ENCODE data around the gene LARGE1. TPM values are rescaled to one million over a fixed set of nuclear protein-coding genes. Genes with fewer than 3 reads are reported as not detected.

LARGE1 gene
- total and polyA plus RNA-seq, 5 donors, result 23.8 to 100.0 (median 73.1) TPM

- WGBS, result 32% methylated on average over 3 of the region's 3 CpGs
- DNase-seq (no peak), ATAC-seq (peak; percentile 55 to 64)
- Histone ChIP-seq H3K4me3 (ENCODE audit: low read length) (no peak overlapping the region), H3K27ac (ENCODE audit: low read length) (no peak overlapping the region), H3K27me3 (ENCODE audit: control insufficient read depth, insufficient read depth) (no peaks in the 10 kb centered on the region), H3K4me1 (ENCODE audit: control insufficient read depth, insufficient read depth, low read length) (peaks cover 17% of the 10 kb centered on the region), H3K9me3 (ENCODE audit: control insufficient read depth, low read length) (no peaks in the 10 kb centered on the region)
- intact Hi-C loops (cut with DNase I), result no loop called here
Measured at GRCh38 chr22:33726294-33726734, 194.0 kb downstream of the LARGE1 start.

- H3K27ac ChIP-seq (ENCODE audit: low read length), result no peak overlapping the region
- ATAC-seq, result peak in 1 of 2 donors; percentile 41
- no peak overlapping the region for H3K4me3 ChIP-seq (ENCODE audit: low read length)
- H3K4me1 ChIP-seq (ENCODE audit: control insufficient read depth, insufficient read depth, low read length), result peaks cover 15% of the 10 kb centered on the region
- intact Hi-C loops (cut with DNase I), result no loop called here
- 69% methylated on average over 11 of the region's 11 CpGs for WGBS
- no peaks in the 10 kb centered on the region for H3K9me3 ChIP-seq (ENCODE audit: control insufficient read depth, low read length)
- H3K27me3 ChIP-seq (ENCODE audit: control insufficient read depth, insufficient read depth), result no peaks in the 10 kb centered on the region
- peak in 1 of 3 donors; percentile 73 for DNase-seq
Measured at GRCh38 chr22:33723915-33724314, 196.4 kb downstream of the LARGE1 start.

DNA sequence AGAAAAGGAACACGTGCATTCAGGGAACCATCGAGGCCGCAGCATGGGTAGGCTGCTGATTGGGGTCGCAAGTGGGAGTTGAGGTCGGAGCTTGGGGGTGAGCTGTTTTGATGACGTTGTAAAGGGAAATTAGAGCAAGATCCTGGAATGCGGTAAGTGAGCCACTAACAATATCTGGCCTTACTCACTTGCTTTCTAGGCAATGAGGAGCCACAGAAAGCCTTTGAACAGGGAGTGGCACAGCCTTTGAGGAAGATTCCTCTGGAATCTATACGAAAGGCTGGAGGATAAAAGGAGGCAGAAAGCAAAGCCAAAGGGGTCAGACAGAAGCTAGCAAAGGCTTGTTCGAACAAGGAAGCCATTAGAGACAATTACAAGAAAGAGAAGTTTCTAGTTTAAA, 197.5 kb downstream of the LARGE1 start:
- ATAC-seq, result no peak
- 84% methylated on average over 9 of the region's 9 CpGs for WGBS
- no peak overlapping the region for H3K4me3 ChIP-seq (ENCODE audit: low read length)
- H3K27ac ChIP-seq (ENCODE audit: low read length), result no peak overlapping the region
- H3K9me3 ChIP-seq (ENCODE audit: control insufficient read depth, low read length), result no peaks in the 10 kb centered on the region
- peaks cover 14% of the 10 kb centered on the region for H3K4me1 ChIP-seq (ENCODE audit: control insufficient read depth, insufficient read depth, low read length)
- no peaks in the 10 kb centered on the region for H3K27me3 ChIP-seq (ENCODE audit: control insufficient read depth, insufficient read depth)
- no peak for DNase-seq
- intact Hi-C loops (cut with DNase I), result no loop called here

DNA sequence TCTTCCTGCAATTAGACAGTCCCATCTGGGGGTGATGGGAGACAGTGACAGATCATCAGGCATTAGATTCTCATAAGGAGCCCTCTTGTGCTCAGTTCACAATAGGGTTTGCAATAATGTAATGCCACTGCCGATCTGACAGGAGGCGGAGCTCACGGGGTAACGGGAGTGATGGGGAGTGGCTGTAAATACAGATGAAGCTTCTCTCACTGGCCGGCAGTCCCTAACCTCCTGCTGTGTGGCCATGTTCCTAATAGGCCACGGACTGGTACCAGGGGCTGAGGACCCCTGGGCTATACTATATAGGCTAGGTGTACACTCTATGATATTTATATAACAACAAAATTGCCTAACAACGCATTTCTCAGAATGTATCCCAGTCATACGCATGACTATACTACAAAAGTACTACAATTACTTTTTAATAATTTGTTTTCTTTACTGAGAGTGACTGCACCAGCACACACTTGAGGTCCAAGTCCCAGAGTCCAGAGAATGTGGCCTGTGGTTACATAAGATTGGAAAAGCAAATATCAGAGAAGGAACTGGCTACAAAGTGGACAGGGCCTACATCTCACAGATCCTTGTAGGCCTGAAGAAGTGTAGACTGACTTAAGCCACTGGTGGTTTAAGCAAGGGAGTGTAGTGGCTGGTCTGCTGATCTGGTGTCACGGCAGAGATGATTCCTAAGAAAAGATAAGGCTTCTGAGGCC, 200.0 kb downstream of the LARGE1 start:
- intact Hi-C loops (cut with DNase I), result no loop called here
- no peaks in the 10 kb centered on the region for H3K27me3 ChIP-seq (ENCODE audit: control insufficient read depth, insufficient read depth)
- ATAC-seq, result no peak
- DNase-seq, result no peak
- no peak overlapping the region for H3K4me3 ChIP-seq (ENCODE audit: low read length)
- H3K4me1 ChIP-seq (ENCODE audit: control insufficient read depth, insufficient read depth, low read length), result peaks cover 5% of the 10 kb centered on the region
- WGBS, result 83% methylated on average over 9 of the region's 9 CpGs
- H3K9me3 ChIP-seq (ENCODE audit: control insufficient read depth, low read length), result no peaks in the 10 kb centered on the region
- no peak overlapping the region for H3K27ac ChIP-seq (ENCODE audit: low read length)

GRCh38 chr22:33717694-33718396, 202.4 kb downstream of the LARGE1 start:
- H3K27ac ChIP-seq (ENCODE audit: low read length), result no peak overlapping the region
- DNase-seq (no peak), ATAC-seq (peak; percentile 62 to 64)

GRCh38 chr22:33715237-33715985, 204.9 kb downstream of the LARGE1 start:
- intact Hi-C loops (cut with DNase I), result no loop called here
- Histone ChIP-seq H3K4me3 (ENCODE audit: low read length) (no peak overlapping the region), H3K27me3 (ENCODE audit: control insufficient read depth, insufficient read depth) (no peaks in the 10 kb centered on the region), H3K4me1 (ENCODE audit: control insufficient read depth, insufficient read depth, low read length) (no peaks in the 10 kb centered on the region), H3K27ac (ENCODE audit: low read length) (no peak overlapping the region), H3K9me3 (ENCODE audit: control insufficient read depth, low read length) (no peaks in the 10 kb centered on the region)
- DNase-seq (no peak), ATAC-seq (no peak)
- WGBS, result 93% methylated on average over 9 of the region's 9 CpGs

More at GRCh38 chr22:33717694-33718396, 202.4 kb downstream of the LARGE1 start:
- intact Hi-C loops (cut with DNase I), result no loop called here
- WGBS, result 80% methylated on average over 5 of the region's 5 CpGs
- no peaks in the 10 kb centered on the region for H3K4me1 ChIP-seq (ENCODE audit: control insufficient read depth, insufficient read depth, low read length)
- no peaks in the 10 kb centered on the region for H3K27me3 ChIP-seq (ENCODE audit: control insufficient read depth, insufficient read depth)
- H3K9me3 ChIP-seq (ENCODE audit: control insufficient read depth, low read length), result no peaks in the 10 kb centered on the region
- no peak overlapping the region for H3K4me3 ChIP-seq (ENCODE audit: low read length)

GRCh38 chr22:33710326-33710725, 209.9 kb downstream of the LARGE1 start:
- intact Hi-C loops (cut with DNase I), result no loop called here
- Histone ChIP-seq H3K27me3 (ENCODE audit: control insufficient read depth, insufficient read depth) (no peaks in the 10 kb centered on the region), H3K4me3 (ENCODE audit: low read length) (no peak overlapping the region), H3K27ac (ENCODE audit: low read length) (no peak overlapping the region), H3K9me3 (ENCODE audit: control insufficient read depth, low read length) (no peaks in the 10 kb centered on the region), H3K4me1 (ENCODE audit: control insufficient read depth, insufficient read depth, low read length) (no peaks in the 10 kb centered on the region)
- no peak for DNase-seq
- no peak for ATAC-seq
- 85% methylated on average over 1 of the region's 1 CpG for WGBS

- H3K9me3 ChIP-seq (ENCODE audit: control insufficient read depth, low read length), result no peaks in the 10 kb centered on the region
- H3K27me3 ChIP-seq (ENCODE audit: control insufficient read depth, insufficient read depth), result no peaks in the 10 kb centered on the region
- H3K4me3 ChIP-seq (ENCODE audit: low read length), result no peak overlapping the region
- WGBS, result 76% methylated on average over 3 of the region's 3 CpGs
- DNase-seq, result no peak
- H3K4me1 ChIP-seq (ENCODE audit: control insufficient read depth, insufficient read depth, low read length), result peaks cover 2% of the 10 kb centered on the region
- intact Hi-C loops (cut with DNase I), result no loop called here
- ATAC-seq, result no peak
- H3K27ac ChIP-seq (ENCODE audit: low read length), result no peak overlapping the region
Measured at GRCh38 chr22:33707581-33707980, 212.7 kb downstream of the LARGE1 start.

DNA sequence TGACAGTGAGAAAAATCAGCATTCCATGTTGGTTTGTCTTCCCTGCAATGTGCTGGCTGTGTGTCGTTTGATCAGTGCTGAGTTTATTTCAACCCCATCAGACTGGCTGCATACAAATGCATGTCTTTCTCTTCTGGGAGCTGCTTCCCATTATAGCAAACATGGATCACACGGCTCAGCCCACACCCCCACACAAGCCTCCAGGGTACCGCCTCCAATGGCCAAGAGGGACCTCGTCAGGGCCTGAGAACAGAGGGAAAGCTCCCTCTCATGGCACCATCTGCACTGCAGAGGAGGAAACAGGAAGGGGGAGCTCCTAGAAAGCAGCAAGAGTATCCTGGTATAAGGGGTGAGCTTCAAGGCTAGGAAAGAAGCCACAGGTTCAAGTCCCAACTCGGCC, 214.2 kb downstream of the LARGE1 start:
- peaks cover 2% of the 10 kb centered on the region for H3K4me1 ChIP-seq (ENCODE audit: control insufficient read depth, insufficient read depth, low read length)
- H3K4me3 ChIP-seq (ENCODE audit: low read length), result no peak overlapping the region
- intact Hi-C loops (cut with DNase I), result no loop called here
- H3K9me3 ChIP-seq (ENCODE audit: control insufficient read depth, low read length), result no peaks in the 10 kb centered on the region
- ATAC-seq (no peak), DNase-seq (no peak)
- WGBS, result 74% methylated on average over 5 of the region's 5 CpGs
- H3K27ac ChIP-seq (ENCODE audit: low read length), result no peak overlapping the region
- no peaks in the 10 kb centered on the region for H3K27me3 ChIP-seq (ENCODE audit: control insufficient read depth, insufficient read depth)

DNA sequence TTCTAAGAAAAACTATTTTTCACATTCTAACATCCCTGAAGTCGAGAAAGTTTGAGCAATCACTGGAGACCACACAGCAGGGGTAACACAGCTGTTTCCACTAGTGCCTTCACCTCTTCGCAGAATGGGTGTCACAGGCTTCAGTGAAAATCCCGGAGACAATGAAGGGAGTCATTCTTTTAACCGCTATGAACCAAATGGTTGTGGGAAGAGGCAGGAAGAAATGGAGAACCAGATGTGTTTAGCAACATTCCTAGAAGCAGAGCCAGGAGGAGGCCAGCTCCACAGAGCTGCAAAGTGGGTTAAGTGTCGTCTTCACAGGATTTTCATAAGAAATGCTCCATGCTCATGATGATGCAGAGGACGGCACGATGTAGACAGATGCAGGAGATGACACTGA, 221.1 kb downstream of the LARGE1 start:
- WGBS, result 91% methylated on average over 7 of the region's 7 CpGs
- Histone ChIP-seq H3K27me3 (ENCODE audit: control insufficient read depth, insufficient read depth) (no peaks in the 10 kb centered on the region), H3K9me3 (ENCODE audit: control insufficient read depth, low read length) (no peaks in the 10 kb centered on the region), H3K4me3 (ENCODE audit: low read length) (no peak overlapping the region), H3K4me1 (ENCODE audit: control insufficient read depth, insufficient read depth, low read length) (peaks cover under 1% of the 10 kb centered on the region), H3K27ac (ENCODE audit: low read length) (no peak overlapping the region)
- intact Hi-C loops (cut with DNase I), result no loop called here
- no peak for DNase-seq
- ATAC-seq, result no peak

GRCh38 chr22:33697640-33698039, 222.6 kb downstream of the LARGE1 start:
- WGBS, result 95% methylated on average over 4 of the region's 4 CpGs
- intact Hi-C loops (cut with DNase I), result no loop called here

More at GRCh38 chr22:33697640-33698039, 222.6 kb downstream of the LARGE1 start:
- Histone ChIP-seq H3K9me3 (ENCODE audit: control insufficient read depth, low read length) (no peaks in the 10 kb centered on the region), H3K4me1 (ENCODE audit: control insufficient read depth, insufficient read depth, low read length) (no peaks in the 10 kb centered on the region), H3K4me3 (ENCODE audit: low read length) (no peak overlapping the region), H3K27me3 (ENCODE audit: control insufficient read depth, insufficient read depth) (no peaks in the 10 kb centered on the region), H3K27ac (ENCODE audit: low read length) (no peak overlapping the region)
- DNase-seq (no peak), ATAC-seq (no peak)

All from right cardiac atrium (tissue), 5 donors.